NOMO-1 treated with DMSO at 0.1 percent for 48 hours (cell line): ENCODE results near the gene PIK3R5.
"Not testable (repeated sequence)": the region's sequence is repeated elsewhere in the genome, so short reads cannot be mapped to it uniquely, and the experiment has no call there.

Experiments
- DNase-seq: peaks from one replicate; lab custom pipeline; 2025; ENCODE audit not compliant: unreplicated experiment; lab: John Stamatoyannopoulos, UW

PIK3R5 gene

GRCh38 chr17:8898126-8898525, 67.4 kb downstream of the PIK3R5 start:
- DNase-seq: no peak

DNA sequence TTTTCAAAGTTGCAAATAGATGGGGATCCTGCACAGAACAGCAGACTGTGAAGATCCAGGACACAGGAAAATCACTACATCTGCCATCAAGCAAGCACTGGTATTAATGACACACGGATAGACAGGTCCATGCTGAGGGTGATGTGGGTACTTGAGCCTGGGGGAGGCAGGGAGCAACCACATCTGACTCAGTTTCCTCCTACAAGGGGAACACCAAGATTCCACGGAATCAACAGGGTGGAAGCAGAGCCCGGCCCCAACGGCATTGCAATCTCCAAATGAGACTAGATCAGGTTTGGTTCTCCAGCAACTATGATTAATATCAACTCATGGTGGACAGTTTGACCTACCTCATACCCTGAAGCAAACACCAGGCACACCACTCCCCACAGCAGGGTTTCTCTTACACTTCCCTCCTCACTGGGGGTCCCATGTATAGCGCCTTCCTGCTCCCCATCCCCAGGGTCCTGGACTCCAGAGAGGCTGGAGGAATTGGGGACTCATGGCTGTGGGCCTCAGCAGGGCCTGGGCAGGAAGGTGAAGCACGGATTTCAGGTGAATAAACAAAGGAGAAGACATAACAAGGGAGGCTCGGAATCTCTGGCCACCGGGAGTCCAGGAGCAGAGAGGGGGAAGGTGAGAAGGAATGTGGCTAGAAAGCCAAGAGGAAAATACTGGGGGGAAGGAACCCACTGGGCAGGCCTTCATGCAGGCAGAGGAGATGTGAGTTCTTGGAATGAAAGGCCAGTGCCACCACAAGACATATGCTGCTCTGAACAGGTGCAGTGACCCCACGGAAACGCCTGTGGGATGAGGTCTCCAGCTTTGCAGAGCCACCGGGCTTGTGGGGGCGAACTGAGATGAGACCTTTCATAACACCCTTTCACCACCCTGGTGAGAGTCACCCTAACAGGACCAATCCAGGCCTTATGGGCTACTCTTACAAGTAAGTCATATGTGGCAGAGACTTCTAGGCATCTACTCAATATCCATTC, 68.6 kb downstream of the PIK3R5 start:
- no peak for DNase-seq

- no peak for DNase-seq
These were observed 69.4 kb downstream of the PIK3R5 start for GRCh38 chr17:8896087-8896486.

GRCh38 chr17:8894673-8895578, 70.6 kb downstream of the PIK3R5 start:
- peak; percentile 59 for DNase-seq

GRCh38 chr17:8894202-8894671, 71.3 kb downstream of the PIK3R5 start:
- DNase-seq: no peak

DNA sequence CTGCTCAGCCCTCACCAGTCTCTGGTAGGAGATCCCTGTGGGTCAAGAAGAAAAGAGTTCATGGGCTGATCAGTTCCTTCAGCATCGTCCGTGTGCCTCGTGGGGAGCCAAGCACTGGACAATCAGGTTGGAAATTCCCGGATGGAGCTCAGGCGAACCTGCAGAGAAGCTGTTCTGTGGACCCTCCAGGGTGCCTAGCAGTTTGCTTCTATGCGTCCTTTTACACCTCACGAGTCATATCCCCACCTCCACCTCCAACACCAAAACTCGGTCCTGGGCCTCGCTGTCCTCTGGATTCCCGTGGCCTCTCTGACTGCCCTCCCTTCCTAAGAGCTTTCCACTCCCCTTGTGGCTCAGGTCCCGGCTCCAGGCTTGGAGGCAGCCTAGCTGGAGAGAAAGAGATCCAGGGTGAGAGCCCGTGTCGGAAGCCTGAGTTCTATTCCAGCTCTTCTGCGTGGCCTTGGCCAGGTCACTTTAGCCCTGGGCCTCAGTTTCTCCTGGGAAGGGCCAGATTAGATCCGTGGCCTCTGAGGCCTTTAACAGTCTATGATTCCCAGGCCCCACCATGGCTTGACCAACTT, 71.8 kb downstream of the PIK3R5 start:
- no peak for DNase-seq

DNA sequence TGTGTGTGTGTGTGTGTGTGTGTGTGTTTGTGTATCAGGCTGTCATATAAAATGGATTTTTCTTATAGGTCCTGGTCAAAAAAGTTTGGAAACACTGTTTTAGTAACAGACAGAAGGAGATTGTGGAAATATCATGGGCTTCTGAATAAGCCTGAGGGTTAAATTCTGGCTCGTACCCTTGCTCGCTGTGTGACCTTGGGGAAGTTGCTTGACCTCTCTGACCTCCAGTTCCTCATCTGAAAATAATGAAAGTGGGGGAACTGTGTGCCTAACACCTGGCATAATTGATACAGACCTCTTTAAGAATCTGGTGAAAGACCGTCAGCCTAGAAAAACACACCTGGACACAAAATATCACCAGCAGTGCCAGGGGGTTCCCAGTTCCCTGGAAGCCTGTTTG, 72.4 kb downstream of the PIK3R5 start:
- no peak for DNase-seq

- no peak for DNase-seq
These were observed 73.2 kb downstream of the PIK3R5 start for GRCh38 chr17:8892338-8892690.

DNA sequence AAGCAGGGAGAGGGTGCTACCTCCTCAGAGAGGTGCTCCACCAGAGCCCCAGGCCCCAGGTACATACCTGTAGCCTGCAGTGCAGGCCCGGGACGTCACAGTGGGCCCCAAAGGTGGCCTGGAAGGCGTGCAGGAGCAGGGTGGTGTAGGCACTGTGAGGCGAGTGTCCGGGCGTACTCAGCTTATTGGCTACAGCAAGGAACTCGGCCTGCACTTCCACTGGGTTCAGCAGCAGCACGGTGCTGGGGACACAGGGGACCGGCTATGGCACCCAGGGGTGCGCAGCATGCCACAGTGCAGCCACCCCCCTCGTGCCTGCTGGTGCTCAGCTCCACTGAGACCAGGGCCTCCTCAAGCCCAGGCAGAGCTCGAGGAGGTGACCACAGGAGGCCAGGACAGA, 74.8 kb downstream of the PIK3R5 start:
- DNase-seq: no peak

DNA sequence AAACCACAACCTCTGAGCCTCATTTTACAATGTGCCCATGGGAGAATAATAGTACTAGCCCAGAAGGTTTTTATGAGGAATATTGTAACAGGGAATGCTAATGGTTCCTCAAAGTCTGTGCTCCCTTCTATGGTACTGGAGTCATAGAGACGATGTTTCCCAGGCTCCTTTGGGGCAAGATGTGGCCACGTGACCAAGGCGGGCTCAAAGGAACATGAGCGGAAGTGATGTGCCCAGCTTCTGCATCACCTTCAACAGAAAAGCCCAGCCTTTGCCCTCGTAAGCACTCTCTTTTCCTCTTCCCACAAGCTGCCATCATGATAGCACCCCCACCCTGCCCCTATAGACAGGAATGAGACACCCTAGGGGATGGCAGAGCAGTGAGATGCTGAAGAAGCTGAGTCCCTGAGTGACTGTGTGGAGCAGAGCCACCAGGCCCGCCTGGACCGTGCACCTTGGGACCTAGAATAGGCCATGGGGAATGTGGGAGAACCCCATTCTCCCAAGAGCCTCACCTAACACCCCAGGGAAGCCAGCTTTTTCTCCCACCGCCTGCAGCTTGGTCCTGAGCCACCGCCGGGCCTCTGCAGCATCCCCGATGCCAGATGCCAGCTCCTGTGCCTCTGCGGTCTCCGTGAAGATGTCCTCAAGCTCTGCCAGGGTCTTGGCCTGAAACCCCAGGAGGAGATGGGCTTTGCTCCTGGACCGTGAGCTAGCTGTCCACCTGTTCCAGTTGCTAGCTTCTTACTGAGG, 75.9 kb downstream of the PIK3R5 start:
- no peak for DNase-seq

DNA sequence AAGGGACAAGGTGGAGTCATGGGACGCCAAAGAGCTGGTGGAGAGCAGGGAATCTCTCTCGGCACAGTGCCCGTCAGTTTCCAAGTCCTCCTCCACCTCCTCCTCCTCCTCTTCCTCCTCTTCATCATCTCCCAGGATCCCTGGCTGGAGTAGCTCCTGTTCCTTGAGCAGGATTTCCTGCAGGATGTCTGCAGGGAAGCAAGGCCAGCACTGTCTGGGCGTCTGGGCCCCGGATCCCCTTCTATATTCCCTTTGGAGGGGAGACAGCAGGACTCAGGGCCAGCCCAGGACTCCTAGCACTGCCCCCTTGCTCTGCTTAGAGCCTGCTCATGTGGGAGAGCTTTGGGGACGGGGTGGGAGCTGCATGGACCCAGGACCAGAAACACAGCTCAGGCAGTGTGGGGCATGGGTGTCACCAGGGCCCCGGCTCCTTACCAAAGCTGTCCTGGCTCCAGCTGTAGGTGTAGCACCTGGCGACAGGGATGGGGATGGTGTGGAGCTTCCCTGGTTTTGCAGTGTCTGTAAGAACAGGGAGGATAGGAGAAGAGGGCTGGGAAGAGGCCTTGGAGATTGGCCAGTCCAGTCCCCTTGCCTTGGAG, 76.7 kb downstream of the PIK3R5 start:
- no peak for DNase-seq

DNA sequence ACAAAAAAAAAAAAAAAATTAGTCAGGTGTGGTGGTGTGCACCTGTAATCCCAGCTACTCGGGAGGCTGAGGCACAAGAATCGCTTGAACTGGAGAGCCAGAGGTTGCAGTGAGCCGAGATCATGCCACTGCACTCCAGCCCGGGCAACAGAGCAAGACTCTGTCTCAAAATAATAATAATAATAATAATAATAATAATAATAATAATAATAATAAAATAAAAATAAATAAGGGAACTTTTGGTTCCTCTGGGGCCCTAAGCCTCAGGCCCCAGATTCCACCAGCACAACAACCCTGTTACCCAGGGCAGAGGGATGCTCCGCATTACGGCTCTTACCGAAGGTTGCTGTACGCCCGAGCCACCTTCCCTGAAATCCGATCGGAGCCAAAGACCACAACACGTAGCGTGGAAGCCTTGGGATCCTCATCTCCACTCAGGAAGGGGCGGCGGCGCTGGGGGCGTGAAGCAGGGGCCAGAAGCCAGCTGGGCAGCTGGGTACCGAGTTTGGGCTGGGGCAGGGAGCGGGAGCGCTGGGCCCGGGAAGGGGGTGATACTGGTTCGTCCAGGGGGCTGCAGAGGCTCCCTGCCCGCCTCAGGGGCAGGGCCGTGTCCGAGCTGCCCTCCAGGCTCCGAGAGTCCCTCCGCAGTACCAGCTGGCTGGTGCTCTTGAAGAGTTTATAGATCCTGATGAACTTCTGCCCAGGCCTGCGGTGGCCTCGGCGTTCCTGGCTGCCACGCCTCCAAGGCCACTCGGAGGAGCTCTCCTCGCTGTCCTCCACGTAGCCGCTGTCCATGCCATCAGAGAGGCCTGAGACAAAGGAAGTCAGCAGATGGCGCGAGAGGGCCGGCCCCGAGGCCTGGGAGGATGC, 77.4 kb downstream of the PIK3R5 start:
- no peak for DNase-seq

GRCh38 chr17:8887301-8887700, 78.2 kb downstream of the PIK3R5 start:
- no peak for DNase-seq

DNA sequence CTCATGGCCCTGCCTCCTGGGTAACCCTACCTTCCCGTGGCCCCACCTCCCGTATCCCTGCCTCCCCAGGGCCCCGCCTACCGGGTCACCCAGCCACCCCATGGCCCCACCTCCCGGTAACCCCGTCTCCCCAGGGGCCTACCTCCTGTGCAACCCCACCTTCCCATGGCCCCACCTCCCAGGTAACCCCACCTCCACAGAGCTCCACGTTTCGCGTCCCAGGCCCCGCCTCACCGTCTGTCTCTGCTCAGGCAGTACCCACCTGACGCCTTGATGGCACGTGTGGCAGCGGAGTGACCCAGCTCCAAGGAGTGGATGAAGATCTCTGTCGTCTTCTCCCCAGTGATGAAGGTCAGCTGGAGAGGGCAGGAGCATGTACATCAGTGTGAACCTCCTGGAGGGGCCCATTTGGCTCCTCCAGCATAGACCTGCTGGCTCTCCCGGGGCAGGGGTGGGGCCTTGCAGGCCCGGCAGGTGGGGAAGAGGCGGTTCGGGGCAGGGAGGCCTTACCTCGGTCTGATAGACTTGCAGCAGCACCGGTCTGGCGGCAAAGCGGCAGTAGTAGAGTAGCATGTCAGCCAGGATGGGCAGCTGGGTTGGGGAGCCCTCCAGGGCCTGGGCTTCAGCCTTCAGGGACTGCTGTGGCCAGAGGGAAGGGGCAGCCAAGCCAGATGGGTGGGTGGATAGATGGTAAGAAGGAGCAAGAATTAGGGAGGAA, 79.4 kb downstream of the PIK3R5 start:
- no peak for DNase-seq

DNA sequence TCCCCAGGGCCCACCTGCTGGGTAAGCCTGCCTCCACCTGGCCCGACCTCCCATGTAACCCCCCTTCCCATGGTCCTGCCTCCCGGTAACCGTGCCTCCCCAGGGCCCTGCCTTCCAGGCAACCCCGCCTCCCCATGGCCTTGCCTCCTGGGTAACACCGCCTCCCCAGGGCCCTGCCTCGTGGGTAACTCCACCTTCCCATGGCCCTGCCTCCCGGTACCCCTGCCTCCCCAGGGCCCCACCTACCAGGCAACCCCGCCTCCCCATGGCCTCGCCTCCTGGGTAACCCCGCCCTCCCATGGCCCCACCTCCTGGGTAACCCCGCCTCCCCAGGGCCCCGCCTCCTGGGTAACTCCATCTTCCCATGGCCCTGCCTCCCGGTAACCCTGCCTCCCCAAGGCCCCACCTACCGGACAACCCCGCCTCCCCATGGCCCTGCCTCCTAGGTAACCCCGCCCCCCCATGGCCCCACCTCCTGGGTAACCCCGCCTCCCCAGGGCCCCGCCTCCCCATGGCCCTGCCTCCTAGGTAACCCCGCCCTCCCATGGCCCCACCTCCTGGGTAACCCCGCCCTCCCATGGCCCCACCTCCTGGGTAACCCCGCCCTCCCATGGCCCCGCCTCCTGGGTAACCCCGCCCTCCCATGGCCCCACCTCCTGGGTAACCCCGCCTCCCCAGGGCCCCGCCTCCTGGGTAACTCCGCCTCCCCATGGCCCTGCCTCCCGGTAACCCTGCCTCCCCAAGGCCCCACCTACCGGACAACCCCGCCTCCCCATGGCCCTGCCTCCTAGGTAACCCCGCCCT, 80.1 kb downstream of the PIK3R5 start:
- DNase-seq: not testable (repeated sequence)

DNA sequence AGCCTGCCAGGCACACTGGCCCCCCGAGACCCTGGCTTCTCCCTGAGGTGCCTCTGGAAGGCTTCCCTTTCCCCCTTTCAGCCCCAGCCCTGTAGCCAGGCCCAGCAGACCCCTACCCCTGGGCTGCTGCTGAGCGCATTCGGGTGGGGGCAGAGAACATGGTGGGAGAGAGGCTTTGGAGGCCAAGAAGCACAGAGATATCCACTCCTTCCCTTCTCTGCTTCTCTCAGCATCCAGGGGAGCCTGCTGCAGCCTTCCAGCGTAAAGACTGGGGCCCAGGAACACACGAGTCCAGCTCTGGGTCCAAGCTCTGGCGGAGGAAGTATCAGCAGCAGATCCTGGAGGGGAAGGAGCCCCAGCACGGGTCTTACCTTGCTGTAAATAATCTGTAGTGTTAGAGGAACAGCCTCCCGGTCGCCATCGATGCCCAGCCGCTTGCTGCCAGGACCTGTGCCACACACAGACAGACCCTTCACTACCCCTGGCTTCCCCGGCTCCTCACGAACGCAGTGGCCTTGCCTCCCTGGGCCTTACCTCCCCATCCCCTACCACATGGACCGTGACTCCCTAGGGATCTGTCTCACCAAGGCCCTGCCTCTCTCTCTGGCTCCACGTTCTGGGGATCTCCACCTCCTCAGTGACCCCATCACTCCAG, 81.0 kb downstream of the PIK3R5 start:
- no peak for DNase-seq

GRCh38 chr17:8883353-8883752, 82.2 kb downstream of the PIK3R5 start:
- DNase-seq: no peak
